HG02885 (cell line): ENCODE measurements around the gene PLPP3.

Source experiments
- ATAC-seq: cut with Tn5 transposase; IDR thresholded peaks from one replicate; pipeline ENCODE4 v1.9.1; 2021; ENCODE audit warnings: mild to moderate bottlenecking; ENCODE audit not compliant: unreplicated experiment, poor library complexity

The PLPP3 gene

DNA sequence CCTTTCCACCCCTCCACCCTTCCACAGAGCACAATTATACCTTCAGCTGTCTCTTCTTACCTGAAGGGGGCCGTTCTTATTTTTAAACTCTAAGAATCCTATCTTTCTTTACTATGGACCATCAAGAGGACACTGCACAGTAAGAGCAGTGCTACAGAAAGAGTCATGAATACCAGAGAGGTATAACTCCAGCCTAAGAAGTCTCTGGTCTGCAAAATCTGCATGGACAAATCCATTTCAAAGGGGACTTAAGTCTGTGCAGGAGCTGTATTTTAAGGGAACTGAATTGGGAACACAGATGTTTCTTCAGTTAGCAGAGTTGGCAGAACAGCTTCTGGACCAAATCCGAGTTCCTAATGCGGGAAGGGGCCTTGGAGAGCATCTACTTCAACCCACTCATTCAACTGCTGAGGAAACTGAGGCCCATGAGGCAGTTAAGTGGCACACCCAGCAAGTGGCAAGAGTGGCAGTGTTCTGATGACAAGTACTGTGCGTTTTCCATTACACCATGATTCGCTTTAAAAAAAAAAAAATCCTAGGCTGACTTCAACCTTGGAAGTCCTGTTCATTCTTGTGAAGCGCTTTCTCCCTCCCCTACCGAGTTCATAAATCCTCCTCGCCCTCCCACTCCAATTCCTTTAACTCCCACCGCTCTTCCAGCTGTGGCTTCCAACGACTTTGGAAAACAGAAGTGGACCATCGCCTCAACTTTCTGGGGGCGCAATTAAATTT is 1.8 kb downstream of the PLPP3 start:
- no peak for ATAC-seq

DNA sequence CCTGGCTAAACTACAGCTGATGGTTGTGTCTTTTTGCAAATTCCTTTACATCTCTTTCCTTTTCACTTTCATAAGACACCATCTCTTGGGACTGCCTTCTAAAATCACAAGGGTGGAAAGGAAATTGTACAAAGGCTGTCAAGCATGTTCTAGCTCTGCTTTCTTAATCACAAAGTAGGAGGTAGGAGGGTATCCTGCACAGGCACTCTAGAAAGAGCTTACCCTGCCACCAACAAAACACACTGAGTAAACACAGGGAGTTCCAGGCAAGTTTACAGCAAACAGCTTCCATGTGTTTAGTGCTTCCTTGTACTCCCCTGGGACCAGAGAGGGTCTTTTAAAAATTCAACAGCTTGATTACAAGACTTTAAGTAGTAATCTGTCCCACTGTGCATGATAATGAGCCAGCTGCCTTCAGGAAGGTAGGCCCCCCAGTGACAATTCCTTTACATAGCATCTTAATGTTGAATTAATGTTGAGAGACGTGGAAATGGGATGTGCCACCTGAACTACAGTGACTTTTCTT is 2.4 kb downstream of the PLPP3 start:
- no peak for ATAC-seq

DNA sequence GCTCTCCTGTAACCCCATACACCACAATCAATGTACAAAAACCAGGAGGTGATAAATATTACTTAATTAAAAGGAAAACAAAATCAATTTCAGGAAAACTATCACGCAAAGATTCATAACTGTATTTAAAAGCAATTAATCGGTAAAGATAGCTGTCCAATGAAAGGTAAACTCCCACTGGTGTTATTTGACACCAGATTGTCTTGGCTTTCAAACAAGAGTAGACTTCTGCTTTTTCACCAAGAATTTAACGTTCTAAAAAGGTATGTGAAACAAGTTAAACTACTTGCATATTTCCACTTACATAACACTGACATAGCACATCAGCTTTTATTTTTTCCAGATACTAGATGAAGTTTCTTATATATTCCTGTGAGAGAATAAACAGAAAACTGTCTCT is 3.5 kb downstream of the PLPP3 start:
- ATAC-seq, result no peak

DNA sequence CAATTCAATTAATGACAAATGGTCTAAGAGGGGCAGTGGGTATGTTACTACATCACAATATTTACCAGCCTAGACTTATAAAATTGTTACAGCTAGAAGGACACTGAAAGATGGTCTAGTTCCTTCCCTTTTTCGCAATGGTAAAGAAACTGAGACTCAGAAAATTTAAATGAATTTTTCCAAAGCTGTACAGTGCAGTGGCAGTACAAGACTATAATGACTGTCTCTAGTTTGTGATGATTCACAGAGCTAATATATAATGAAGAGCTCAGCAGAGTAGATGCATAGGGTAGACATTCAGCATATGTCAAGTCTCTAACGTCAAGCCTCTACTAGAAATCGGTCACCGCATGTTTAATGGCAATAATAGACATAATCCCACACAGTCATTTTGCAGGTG is 4.6 kb downstream of the PLPP3 start:
- no peak for ATAC-seq

DNA sequence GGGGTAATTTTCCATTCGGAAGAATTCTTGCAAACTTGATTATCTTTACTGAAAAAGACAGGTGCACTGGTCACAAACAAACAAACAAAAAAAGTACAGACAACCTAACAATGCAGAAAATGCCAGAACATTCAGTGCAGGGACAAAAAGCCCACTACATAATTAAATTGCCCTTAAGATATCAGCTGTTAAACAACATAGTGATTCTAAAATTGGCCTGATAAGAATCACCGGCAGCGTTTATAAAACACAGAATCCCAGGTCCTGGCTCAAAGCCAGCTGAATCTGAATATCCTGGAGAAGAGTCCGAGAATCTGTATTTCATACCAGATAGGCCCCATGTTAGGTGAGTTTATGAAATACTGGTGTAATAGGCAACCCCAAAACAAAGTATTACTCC is 6.1 kb downstream of the PLPP3 start:
- no peak for ATAC-seq

DNA sequence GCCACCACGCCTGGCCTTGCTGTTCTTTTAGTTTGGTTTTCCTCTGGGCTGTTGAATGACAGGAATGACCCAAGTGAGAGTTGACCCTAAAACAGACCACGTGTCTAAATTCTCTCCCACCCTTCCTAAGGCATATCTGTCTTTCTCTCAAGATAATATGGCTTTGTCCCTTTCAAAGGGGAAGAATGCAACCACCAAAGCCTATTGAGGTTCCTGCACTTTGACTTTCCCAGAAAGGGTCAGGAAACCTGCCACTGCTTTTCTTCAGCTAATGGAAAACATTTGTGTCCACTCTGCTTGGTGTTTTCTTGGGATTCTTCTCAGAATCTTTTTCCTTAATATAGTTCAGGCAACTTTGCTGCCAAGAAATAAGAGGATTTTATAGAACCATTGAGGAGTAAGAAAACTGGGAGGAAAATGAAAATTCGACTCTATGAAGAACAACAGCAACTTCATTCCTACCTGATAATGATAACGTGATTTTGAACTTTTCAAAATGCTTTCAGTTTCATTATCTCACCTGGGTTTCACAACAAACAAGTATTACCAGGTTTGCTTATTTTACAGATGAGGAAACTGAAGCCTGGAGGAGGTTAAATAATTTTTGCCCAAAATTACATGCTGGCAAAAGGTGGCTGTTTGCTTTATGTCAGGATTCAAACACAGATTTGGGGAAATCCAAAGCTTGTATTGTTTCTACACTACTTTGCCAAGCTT is 6.9 kb downstream of the PLPP3 start:
- no peak for ATAC-seq

DNA sequence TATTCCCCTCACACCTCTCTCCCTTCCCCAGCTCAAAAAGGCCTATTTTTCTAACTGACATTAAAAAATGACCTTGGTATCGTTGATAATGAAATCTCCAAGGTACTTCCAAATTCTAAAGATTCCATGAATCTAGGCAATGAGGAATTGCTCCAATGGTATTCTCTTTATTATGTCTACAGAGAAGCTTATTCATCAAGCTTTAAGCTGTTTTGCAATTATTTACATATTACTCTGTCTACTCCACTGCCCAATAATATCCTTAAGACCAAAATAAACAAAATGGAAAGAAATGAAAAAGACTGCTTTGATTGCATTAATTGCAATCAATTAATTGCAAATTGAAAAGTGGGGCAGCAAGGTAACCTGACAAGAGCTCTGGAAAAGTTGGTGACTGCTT is 7.9 kb downstream of the PLPP3 start:
- ATAC-seq, result no peak

DNA sequence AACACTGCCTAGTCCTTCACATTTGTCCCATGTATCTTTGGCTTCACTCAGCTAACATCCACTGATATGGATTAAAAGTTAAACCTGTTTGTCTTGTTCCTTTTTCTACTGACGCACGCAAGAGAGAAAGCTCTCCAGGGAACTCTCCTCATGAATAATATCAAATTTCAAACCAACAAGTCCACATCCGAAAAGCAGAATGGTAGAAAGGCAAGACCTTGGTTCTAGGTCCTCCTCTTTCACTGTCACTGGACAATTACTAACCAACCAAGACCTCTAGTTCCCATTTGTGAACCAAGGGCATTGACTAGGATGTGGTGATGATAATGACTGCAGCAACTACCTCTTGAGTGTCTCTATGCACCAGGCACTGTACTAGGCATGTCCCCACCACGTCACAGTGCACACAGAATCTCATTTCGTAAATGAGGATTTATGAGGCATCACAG is 8.4 kb downstream of the PLPP3 start:
- ATAC-seq, result no peak

DNA sequence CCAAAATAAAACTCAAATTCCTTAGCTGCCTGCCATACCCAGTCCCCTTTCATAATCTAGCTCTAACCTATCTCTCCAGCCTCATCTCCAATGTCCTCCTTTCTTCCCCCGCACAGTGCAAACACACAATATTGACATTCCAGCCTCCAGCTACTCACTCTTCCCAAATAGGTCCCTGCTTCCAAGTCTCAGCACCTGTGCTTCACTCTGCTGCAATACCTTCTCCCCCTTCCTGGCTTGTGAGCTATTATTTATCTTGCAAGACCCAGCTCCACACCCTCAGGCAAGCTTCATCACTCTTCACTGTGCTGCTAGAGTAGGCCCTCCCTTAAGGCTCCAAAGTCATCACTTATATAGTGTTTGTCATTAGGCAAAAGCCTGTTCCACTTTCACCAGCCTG is 9.7 kb downstream of the PLPP3 start:
- ATAC-seq, result no peak

DNA sequence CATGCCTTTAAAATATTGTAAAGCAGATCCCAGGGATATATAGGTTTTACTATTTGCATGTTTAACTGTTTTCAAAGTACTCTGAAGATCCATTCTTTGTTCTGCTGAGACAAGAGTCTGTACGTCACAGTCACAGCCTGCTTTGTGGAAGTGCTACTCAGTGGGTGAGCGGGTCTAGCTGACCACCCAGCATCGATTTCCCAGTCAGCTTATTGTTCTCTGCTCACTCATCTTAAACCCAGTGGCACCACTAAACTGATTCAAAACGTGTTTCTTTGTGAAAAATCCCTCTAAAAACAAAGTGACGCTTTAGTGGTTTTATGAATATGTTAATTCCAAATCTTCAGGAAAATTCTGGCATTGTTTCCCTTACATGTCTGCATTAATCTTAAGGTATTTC is 12.4 kb downstream of the PLPP3 start:
- no peak for ATAC-seq

DNA sequence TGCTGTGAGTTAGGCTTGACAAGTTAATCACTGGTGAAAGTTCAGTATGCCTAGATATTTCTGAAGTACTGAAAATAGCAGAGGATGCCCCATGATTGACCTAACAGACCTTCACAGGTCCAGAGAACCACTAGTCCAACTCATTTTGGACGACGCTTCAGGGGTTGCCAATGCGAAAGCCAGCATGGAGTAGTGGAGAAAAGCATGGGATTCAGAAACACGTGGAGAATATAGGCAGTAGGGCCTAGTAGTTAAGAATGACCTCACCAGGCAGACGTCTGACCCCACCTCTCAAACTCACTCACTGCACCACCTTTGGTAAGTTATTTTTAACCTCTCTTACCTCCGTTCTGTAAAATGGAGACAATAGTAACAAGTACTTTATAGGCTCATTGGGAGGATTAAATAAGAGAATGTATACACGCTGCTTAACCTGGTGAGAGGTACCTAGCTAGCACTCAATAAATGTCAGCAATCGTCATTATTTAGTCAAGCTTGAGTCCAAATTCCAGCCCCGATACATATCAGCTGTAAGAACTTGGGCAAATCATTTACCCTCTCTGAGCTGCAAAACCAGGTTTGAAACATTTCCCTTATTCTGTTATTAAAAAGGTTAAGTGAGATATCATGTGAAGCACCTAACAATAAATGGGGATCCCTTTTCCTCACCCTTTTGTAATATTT is 13.2 kb downstream of the PLPP3 start:
- no peak for ATAC-seq

DNA sequence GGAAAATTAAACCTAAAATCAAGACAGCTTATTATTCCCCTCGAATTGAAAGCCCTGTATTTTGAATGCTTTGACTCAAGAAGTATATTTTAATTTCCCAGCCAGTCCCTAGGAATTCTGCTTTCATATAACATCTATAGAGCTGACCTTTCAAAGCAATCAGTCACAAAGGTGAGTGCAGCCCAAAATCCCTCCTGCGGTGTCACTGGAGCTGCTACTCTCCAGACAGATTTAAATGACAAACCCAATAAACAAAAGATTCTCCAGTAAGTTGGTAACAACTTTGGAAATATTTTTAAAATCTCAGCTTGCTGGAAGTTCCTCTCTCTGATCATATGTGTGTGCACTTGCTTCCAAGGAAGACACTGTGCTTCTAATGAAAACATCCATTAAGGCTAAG is 14.7 kb downstream of the PLPP3 start:
- no peak for ATAC-seq

DNA sequence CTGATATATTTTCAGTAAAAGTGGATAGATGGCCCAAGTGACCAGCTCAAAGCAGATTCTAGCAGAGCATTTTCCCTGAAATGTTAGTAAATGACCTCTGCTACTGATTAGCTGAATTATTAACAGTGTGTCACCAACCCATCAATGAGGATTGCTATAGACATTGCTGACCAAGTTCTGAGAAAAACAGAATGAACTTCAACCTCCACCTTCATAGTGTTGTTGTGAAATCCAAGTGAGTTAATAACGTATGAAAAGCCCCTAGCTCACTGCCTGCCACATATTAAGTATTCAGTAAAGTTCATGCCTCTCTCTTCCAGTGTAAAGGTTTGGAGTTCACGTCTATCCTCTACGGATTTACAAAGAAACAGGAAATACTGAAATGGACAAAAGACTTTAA is 15.8 kb downstream of the PLPP3 start:
- ATAC-seq, result no peak

DNA sequence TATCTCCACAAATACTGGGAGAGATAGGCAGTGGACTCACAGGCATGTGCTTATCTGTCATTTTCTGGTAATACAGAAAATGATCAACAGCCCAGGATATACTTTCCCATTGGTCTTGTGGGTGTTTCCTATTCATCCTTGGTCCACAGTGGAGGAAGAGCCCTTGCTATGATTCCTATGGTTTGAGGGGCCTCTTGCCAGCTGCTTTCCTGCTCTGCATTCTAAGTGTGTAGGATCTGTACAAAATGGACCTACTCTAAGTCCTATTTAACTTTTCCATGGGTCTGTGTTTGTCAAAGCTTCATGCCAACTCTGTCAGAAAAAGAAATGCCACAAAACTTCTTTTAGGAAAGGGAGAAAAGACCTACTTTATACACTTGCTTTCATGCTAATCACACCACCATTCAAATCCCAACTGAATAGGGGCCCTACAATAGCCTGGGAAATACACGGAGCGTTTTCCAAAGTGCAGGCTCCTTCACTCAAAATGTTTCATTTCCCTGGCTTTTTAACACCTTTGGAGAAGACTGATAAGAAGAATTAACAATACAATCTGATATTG is 16.4 kb downstream of the PLPP3 start:
- no peak for ATAC-seq

DNA sequence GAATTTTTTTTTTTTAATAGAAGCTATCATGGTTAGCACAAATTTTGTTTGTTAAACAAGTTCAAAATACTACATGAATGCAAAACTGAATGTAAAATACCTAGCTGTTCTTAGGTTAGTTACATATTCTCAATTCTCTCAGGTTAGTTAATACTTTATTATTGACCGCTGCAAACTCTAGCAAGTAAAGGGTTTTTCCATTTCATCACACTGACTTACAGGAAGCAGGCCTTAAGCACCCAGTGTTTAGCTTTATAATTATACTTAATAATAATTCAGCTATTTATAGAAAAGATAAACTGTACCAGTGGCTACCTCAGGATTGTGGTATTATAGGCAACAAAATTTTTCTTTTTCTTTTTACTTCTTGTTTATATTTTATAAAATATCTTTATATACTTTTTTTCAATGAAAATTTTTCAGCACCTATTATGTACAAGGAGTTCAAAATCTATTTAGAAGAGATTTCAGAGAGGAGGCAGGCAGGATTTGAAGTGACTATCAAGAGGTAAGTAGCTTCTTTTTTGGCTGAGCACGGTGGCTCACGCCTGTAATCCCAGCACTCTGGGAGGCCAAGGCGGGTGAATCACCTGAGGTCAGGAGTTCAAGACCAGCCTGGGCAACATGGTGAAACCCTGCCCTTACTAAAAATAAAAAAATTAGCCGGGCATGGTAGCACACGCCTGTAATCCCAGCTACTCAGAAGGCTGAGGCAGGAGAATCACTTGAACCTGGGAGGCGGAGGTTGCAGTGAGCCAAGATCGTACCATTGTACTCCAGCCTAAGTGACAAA is 17.9 kb downstream of the PLPP3 start:
- no peak for ATAC-seq

DNA sequence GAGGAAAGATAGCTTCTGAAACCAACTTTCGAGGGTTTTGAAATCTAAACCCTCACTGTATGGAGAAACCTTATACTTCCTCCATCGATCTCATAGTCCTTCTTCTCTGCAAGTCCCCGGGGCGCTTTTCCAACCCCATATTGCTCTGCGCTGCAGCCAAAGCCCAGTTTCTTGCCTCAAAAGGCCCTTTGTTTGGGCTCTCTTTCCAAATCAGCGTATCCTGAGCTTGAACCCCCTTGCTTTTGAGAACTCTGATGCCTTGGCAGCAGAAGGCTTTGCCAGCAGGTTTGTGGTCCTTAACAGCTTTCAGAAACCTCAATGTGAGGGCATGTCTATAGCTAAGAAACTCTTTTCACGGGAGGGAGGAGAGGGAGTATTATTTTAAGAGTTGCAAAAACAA is 21.6 kb downstream of the PLPP3 start:
- ATAC-seq, result no peak

DNA sequence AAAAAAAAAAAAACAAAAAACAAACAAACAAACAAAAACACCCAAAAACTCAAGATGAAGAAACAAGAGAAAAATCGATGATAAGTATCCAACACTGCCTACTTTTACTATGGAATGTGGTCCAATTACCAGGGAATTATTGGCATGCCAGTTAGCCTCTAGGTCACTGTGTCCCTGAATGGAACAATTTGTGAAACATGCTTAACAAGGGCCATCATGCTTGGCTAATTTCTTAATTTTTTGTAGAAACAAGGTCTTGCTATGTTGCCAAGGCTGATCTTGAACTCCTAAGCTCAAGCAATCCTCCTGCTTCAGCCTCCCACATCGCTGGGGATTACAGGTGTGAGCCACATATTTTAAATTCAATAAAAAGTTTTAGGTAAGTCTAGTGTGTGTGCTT is 23.9 kb downstream of the PLPP3 start:
- no peak for ATAC-seq

DNA sequence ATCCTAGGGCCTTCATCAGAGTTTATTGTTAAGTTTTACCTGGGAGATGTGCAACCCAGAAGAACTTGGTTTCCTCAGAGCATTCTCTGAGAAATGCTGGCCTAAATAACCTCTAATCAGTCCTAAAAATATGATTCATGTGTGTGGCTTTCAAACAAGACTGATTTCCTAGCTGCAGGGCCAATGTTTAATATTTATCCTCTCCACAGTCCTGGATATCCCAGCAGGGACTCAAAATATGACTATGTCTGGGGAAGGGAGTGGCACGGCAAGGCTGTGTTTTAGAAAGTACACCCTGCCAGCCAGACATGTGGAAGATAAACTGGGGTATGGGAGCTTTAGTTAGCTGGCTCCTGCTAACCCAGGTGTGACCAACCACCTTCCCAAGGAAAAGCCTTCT is 26.3 kb downstream of the PLPP3 start:
- no peak for ATAC-seq

DNA sequence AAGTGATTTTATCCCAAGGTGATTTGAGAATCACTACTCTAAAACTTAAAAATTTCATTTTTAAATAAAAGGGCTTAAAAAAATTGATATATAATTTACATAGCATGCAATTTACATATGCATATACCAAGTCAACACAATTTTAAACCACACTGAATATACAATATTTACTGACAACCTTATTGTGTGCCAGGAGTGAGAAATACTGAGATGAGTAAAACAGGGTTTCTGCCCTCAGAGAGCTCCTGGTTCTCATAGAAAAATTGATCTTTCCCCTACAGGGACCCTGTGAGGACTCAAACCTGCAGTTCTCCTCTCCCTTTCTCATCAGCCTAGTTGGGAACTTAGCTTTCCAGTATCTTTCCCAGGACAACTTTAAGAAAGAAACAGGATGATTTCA is 27.0 kb downstream of the PLPP3 start:
- ATAC-seq, result no peak

DNA sequence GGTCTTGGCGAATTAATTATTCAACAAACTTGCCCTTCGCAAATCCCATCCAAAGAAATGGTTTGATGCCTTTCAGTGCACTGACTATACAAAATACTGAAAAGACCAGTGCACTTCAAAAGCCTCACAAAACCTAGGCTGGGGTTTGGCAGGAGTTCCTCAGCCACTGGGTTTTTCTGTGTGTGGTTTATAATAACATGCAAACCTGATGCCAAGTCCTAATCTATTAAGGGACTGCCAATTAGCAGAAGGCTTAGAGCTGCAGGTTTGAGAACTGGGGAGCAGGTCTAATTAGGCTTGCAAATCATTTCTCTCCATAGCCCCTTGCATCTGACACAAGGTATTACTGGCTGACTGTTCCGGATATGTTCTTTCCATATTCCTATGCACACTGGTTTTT is 27.7 kb downstream of the PLPP3 start:
- no peak for ATAC-seq
